LNCAP (cell line): ENCODE measurements around the gene HPCAL1.

Experiments
- CTCF ChIP-seq: fragments of 450-650 bp; IDR thresholded peaks from 2 replicates; pipeline ENCODE4 v1.5.1; 2017; ENCODE audit warnings: mild to moderate bottlenecking

HPCAL1 gene

GRCh38 chr2:10300328-10300920 lies 2.3 kb upstream of the HPCAL1 start:
- no peak for TF ChIP-seq CTCF

GRCh38 chr2:10300997-10301940 lies 1.4 kb upstream of the HPCAL1 start:
- TF ChIP-seq CTCF, result no peak

GRCh38 chr2:10301941-10302478 lies 694 bp upstream of the HPCAL1 start:
- no peak for TF ChIP-seq CTCF

- no peak for TF ChIP-seq CTCF
These were observed 533 bp downstream of the HPCAL1 start for GRCh38 chr2:10303181-10303693.

- no peak for TF ChIP-seq CTCF
These were observed 1.1 kb downstream of the HPCAL1 start for GRCh38 chr2:10303694-10304378.

- TF ChIP-seq CTCF, result no peak
These were observed 2.0 kb downstream of the HPCAL1 start for GRCh38 chr2:10304458-10305253.
